Mucosa of stomach (tissue), 1 donor: ENCODE results near the gene CHKA.

Source experiments
- H3K27me3 ChIP-seq: one replicate; pipeline ENCODE4 v1.7.0; 2013; ENCODE audit warnings: mild to moderate bottlenecking, low read length; ENCODE audit not compliant: control insufficient read depth, insufficient read depth
- H3K36me3 ChIP-seq: one replicate; pipeline ENCODE4 v1.7.0; 2013; ENCODE audit warnings: low read length; ENCODE audit not compliant: control insufficient read depth, insufficient read depth
- H3K4me1 ChIP-seq: one replicate; pipeline ENCODE4 v1.7.0; 2013; ENCODE audit warnings: mild to moderate bottlenecking, low read length; ENCODE audit not compliant: control insufficient read depth, insufficient read depth
- H3K4me3 ChIP-seq: one replicate; pipeline ENCODE4 v1.7.0; 2013; ENCODE audit warnings: low read length
- H3K9ac ChIP-seq: one replicate; pipeline ENCODE4 v1.7.0; 2013; ENCODE audit warnings: mild to moderate bottlenecking, low read length, moderate library complexity
- H3K9me3 ChIP-seq: one replicate; pipeline ENCODE4 v1.7.0; 2013; ENCODE audit warnings: mild to moderate bottlenecking, low read length, moderate library complexity; ENCODE audit not compliant: control insufficient read depth
- donor health status: Pancreatic carcinoma.

Gene CHKA

GRCh38 chr11:68026391-68027105 lies 94.6 kb downstream of the CHKA start:
- Histone ChIP-seq H3K4me3 (no peak overlapping the region), H3K36me3 (no peaks in the 10 kb centered on the region), H3K27me3 (no peaks in the 10 kb centered on the region), H3K9ac (no peak overlapping the region), H3K9me3 (no peaks in the 10 kb centered on the region), H3K4me1 (peaks cover 10% of the 10 kb centered on the region)

GRCh38 chr11:68025047-68025446 lies 96.1 kb downstream of the CHKA start:
- Histone ChIP-seq H3K36me3 (no peaks in the 10 kb centered on the region), H3K9ac (no peak overlapping the region), H3K4me3 (no peak overlapping the region), H3K9me3 (no peaks in the 10 kb centered on the region), H3K27me3 (no peaks in the 10 kb centered on the region), H3K4me1 (peaks cover 20% of the 10 kb centered on the region)

- Histone ChIP-seq H3K36me3 (no peaks in the 10 kb centered on the region), H3K4me3 (no peak overlapping the region), H3K4me1 (peaks cover 21% of the 10 kb centered on the region), H3K27me3 (no peaks in the 10 kb centered on the region), H3K9me3 (no peaks in the 10 kb centered on the region), H3K9ac (no peak overlapping the region)
These were observed 96.7 kb downstream of the CHKA start for GRCh38 chr11:68024508-68024907.

GRCh38 chr11:68022531-68022930 lies 98.7 kb downstream of the CHKA start:
- H3K36me3 ChIP-seq, result no peaks in the 10 kb centered on the region
- no peak overlapping the region for H3K9ac ChIP-seq
- no peaks in the 10 kb centered on the region for H3K27me3 ChIP-seq
- no peaks in the 10 kb centered on the region for H3K9me3 ChIP-seq
- H3K4me1 ChIP-seq, result peaks cover 18% of the 10 kb centered on the region
- no peak overlapping the region for H3K4me3 ChIP-seq

GRCh38 chr11:68021167-68021787 lies 99.9 kb downstream of the CHKA start:
- Histone ChIP-seq H3K9me3 (no peaks in the 10 kb centered on the region), H3K9ac (no peak overlapping the region), H3K4me1 (peaks cover 28% of the 10 kb centered on the region), H3K4me3 (no peak overlapping the region), H3K36me3 (no peaks in the 10 kb centered on the region), H3K27me3 (no peaks in the 10 kb centered on the region)

- no peak overlapping the region for H3K9ac ChIP-seq
- H3K4me1 ChIP-seq, result peaks cover 31% of the 10 kb centered on the region
- H3K36me3 ChIP-seq, result no peaks in the 10 kb centered on the region
- no peaks in the 10 kb centered on the region for H3K27me3 ChIP-seq
- H3K4me3 ChIP-seq, result no peak overlapping the region
- no peaks in the 10 kb centered on the region for H3K9me3 ChIP-seq
These were observed 100.6 kb downstream of the CHKA start for GRCh38 chr11:68020575-68020974.

GRCh38 chr11:68019486-68019885 lies 101.7 kb downstream of the CHKA start:
- H3K27me3 ChIP-seq, result no peaks in the 10 kb centered on the region
- no peak overlapping the region for H3K4me3 ChIP-seq
- no peaks in the 10 kb centered on the region for H3K36me3 ChIP-seq
- H3K9ac ChIP-seq, result no peak overlapping the region
- no peaks in the 10 kb centered on the region for H3K9me3 ChIP-seq
- peaks cover 38% of the 10 kb centered on the region for H3K4me1 ChIP-seq

GRCh38 chr11:68018730-68019190 lies 102.4 kb downstream of the CHKA start:
- H3K27me3 ChIP-seq, result no peaks in the 10 kb centered on the region
- H3K36me3 ChIP-seq, result no peaks in the 10 kb centered on the region
- no peak overlapping the region for H3K9ac ChIP-seq
- no peak overlapping the region for H3K4me3 ChIP-seq
- no peaks in the 10 kb centered on the region for H3K9me3 ChIP-seq
- peaks cover 45% of the 10 kb centered on the region for H3K4me1 ChIP-seq

GRCh38 chr11:68017980-68018729 lies 103.0 kb downstream of the CHKA start:
- H3K4me3 ChIP-seq, result no peak overlapping the region
- H3K9ac ChIP-seq, result no peak overlapping the region
- no peaks in the 10 kb centered on the region for H3K27me3 ChIP-seq
- H3K4me1 ChIP-seq, result peaks cover 51% of the 10 kb centered on the region
- H3K9me3 ChIP-seq, result no peaks in the 10 kb centered on the region
- no peaks in the 10 kb centered on the region for H3K36me3 ChIP-seq

GRCh38 chr11:68016904-68017817 lies 104.0 kb downstream of the CHKA start:
- H3K36me3 ChIP-seq, result no peaks in the 10 kb centered on the region
- no peak overlapping the region for H3K9ac ChIP-seq
- H3K27me3 ChIP-seq, result no peaks in the 10 kb centered on the region
- no peaks in the 10 kb centered on the region for H3K9me3 ChIP-seq
- no peak overlapping the region for H3K4me3 ChIP-seq
- H3K4me1 ChIP-seq, result peaks cover 61% of the 10 kb centered on the region

GRCh38 chr11:68016161-68016903 lies 104.9 kb downstream of the CHKA start:
- no peaks in the 10 kb centered on the region for H3K9me3 ChIP-seq
- H3K4me3 ChIP-seq, result no peak overlapping the region
- H3K36me3 ChIP-seq, result no peaks in the 10 kb centered on the region
- no peak overlapping the region for H3K9ac ChIP-seq
- peaks cover 68% of the 10 kb centered on the region for H3K4me1 ChIP-seq
- H3K27me3 ChIP-seq, result no peaks in the 10 kb centered on the region
